Left ventricle myocardium inferior (tissue), 1 donor: ENCODE data around the gene ITGB3. TPM values are rescaled to one million over a fixed set of nuclear protein-coding genes. Genes with fewer than 3 reads are reported as not detected.

ENCODE experiments used
- DNase-seq: peaks from one replicate; pipeline ENCODE4 v3.0.0-alpha.2; 2020
- H3K27ac ChIP-seq: fragments of 200-600 bp; replicated peaks from 2 replicates; pipeline ENCODE4 v1.8.0; 2021
- H3K27me3 ChIP-seq: fragments of 200-600 bp; 2 replicates; pipeline ENCODE4 v1.8.0; 2021; ENCODE audit warnings: low read depth
- H3K36me3 ChIP-seq: fragments of 200-600 bp; 2 replicates; pipeline ENCODE4 v1.8.0; 2021
- H3K4me1 ChIP-seq: fragments of 200-600 bp; 2 replicates; pipeline ENCODE4 v1.8.0; 2021
- H3K4me3 ChIP-seq: fragments of 200-600 bp; 2 replicates; pipeline ENCODE4 v1.8.0; 2021; ENCODE audit warnings: mild to moderate bottlenecking, moderate library complexity
- H3K9me3 ChIP-seq: fragments of 200-600 bp; replicated peaks from 2 replicates; pipeline ENCODE4 v1.8.0; 2021
- CTCF ChIP-seq: fragments of 200-600 bp; IDR thresholded peaks from 2 replicates; pipeline ENCODE4 v1.8.0; 2021; ENCODE audit warnings: antibody characterized with exemption, mild to moderate bottlenecking, borderline replicate concordance
- intact Hi-C: fragments of 100-400 bp; cut with micrococcal nuclease; formaldehyde crosslinking; loops from one replicate; pipeline ENCODE4 v1.11.0; 2022
- long read RNA-seq: library from polyadenylated mRNA; unstranded; transcript quantifications from one replicate; pipeline ENCODE4 v2.0.0, GENCODE V29; 2021
- total RNA-seq: library from RNA; stranded (reverse); fragmentation: NEBNext Ultra II Directional; extraction: Animal tissue kit (Norgen Biotek cat#: 25700); gene quantifications from one replicate; pipeline ENCODE4 v1.2.1, GENCODE V29; 2021
- donor health status: DM: no; HTN: yes; CAD: no; lungs with severe emphysema.

Gene ITGB3
- 3.3 TPM for total RNA-seq
- long read RNA-seq, partial matches to known transcripts, result 1 of 6 reads
- long read RNA-seq, other reads (novel, unspliced or antisense), result 3 of 6 reads

DNA sequence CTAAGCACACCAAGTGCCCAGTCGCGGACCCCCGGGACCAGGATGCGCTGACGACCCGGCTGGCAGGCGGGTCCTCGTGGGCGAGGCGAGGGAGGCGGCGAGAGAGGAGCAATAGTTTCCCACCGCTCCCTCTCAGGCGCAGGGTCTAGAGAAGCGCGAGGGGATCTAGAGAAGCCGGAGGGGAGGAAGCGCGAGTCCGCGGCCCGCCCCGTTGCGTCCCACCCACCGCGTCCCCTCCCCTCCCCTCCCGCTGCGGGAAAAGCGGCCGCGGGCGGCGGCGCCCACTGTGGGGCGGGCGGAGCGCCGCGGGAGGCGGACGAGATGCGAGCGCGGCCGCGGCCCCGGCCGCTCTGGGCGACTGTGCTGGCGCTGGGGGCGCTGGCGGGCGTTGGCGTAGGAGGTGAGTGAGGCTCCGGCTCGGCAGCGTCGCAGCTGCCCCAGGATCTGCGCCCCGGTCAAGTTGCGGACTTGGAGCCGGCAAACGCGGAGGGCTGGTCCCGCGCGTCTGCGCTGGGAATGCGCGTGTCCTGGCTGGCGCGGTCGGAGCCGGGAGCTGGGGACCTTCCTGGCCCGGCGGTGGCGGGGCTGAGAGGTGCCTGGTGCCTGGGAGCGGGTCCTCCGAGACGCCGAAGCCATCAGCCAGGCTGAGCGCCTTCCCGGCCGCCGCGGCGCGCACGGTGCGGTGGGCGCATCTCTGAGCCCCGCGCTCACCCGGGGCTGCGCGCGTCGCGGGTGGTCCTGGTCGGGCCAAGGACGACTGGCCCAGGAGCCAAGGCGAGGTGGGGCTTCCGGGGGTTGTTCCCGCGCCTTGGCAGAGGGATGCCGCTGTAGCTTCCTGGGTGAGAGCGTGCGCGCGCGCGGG, at the start of gene ITGB3:
Gene ITGB3 (plus strand): TSS at position 287 of the 862 bp plus-strand sequence. CDS start 35 bp downstream, at position 322.
- Histone ChIP-seq H3K4me3 (peak within 1 kb of the TSS; percentile 83), H3K4me1 (peaks cover 36% of the 10 kb centered on the region), H3K27me3 (no peaks in the 10 kb centered on the region), H3K36me3 (no peaks in the 10 kb centered on the region), H3K9me3 (no peaks in the 10 kb centered on the region), H3K27ac (peak within 1 kb of the TSS; percentile 83)
- peak; percentile 82 for DNase-seq
- peak; percentile 69 for TF ChIP-seq CTCF
- intact Hi-C loops, result no loop called here

- DNase-seq, result no peak
- Histone ChIP-seq H3K9me3 (no peaks in the 10 kb centered on the region), H3K4me1 (peaks cover 34% of the 10 kb centered on the region), H3K4me3 (no peak overlapping the region), H3K27me3 (no peaks in the 10 kb centered on the region), H3K36me3 (no peaks in the 10 kb centered on the region), H3K27ac (peak overlapping the region; percentile 80)
- no peak for TF ChIP-seq CTCF
- intact Hi-C loops, result no loop called here
These were observed 49.5 kb upstream of the ITGB3 start for GRCh38 chr17:47203984-47204721.

DNA sequence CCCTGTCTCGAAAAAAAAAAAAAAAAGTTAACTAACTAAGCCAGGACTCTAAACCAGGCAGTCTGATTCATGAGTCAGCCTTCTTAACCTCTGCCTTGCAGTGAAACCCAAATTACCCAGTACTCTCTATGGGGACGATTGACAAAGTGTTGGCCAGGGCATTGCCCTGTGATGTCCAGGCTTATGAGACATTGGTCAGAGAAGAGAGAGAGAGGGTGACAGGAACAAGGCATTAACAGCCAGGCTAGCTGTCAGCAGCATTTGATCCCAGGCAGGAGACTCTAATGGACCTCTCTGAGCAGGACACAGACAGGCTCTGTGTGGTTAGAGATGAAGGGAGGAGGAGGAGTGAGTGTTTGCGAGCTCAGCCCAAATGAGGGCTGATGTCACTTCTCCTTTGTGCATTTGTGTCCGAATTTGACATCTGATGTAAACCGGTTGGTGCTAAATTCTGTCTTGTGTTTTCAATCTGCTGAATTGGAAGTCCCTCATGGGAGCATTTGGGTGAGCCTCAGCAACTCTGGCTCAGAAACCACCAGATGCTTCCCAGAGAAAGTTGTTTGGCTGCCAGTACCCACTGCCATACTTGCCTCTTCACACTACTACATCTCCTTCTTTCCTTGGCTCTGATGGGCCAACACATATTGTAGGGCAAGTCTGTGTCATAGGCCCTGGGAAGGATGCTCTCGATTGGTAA, 48.8 kb upstream of the ITGB3 start:
- DNase-seq, result peak; percentile 34
- Histone ChIP-seq H3K27ac (peak overlapping the region; percentile 80), H3K4me1 (peaks cover 41% of the 10 kb centered on the region), H3K4me3 (peak overlapping the region; percentile 21), H3K9me3 (no peaks in the 10 kb centered on the region), H3K27me3 (no peaks in the 10 kb centered on the region), H3K36me3 (no peaks in the 10 kb centered on the region)
- intact Hi-C loops, result no loop called here
- no peak for TF ChIP-seq CTCF

GRCh38 chr17:47205419-47205963, 48.1 kb upstream of the ITGB3 start:
- peak; percentile 38 for DNase-seq
- Histone ChIP-seq H3K4me3 (peak overlapping the region; percentile 21), H3K4me1 (peaks cover 47% of the 10 kb centered on the region), H3K27ac (peak overlapping the region; percentile 80), H3K27me3 (no peaks in the 10 kb centered on the region), H3K36me3 (no peaks in the 10 kb centered on the region), H3K9me3 (no peaks in the 10 kb centered on the region)
- intact Hi-C loops, result no loop called here
- TF ChIP-seq CTCF, result no peak
